IMR-90 (cell line): Measurements from ENCODE around the gene CCNQ.

Source experiments
- CEBPB ChIP-seq: IDR thresholded peaks from 2 replicates; pipeline ENCODE4 v1.6.1; 2012; ENCODE audit warnings: low read depth, low read length, improper control_type of control experiment
- CTCF ChIP-seq: conservative IDR thresholded peaks from 2 replicates; pipeline ENCODE4 v1.5.1; 2012; ENCODE audit warnings: mild to moderate bottlenecking, low read depth, low read length, improper control_type of control experiment
- MAFK ChIP-seq: IDR thresholded peaks from 2 replicates; pipeline ENCODE4 v1.6.1; 2012; ENCODE audit warnings: low read depth, low read length, improper control_type of control experiment
- MAZ ChIP-seq: IDR thresholded peaks from 2 replicates; pipeline ENCODE4 v1.6.1; 2012; ENCODE audit warnings: low read depth, mild to moderate bottlenecking, low read length, improper control_type of control experiment, moderate library complexity, borderline replicate concordance
- MXI1 ChIP-seq: IDR thresholded peaks from 2 replicates; pipeline ENCODE4 v1.6.1; 2012; ENCODE audit warnings: low read depth, mild to moderate bottlenecking, low read length, moderate library complexity, borderline replicate concordance
- POLR2A ChIP-seq: IDR thresholded peaks from 2 replicates; pipeline ENCODE4 v1.6.1; 2012; ENCODE audit warnings: mild to moderate bottlenecking, low read depth, low read length
- RAD21 ChIP-seq: IDR thresholded peaks from 2 replicates; pipeline ENCODE4 v1.6.1; 2012; ENCODE audit warnings: low read length, improper control_type of control experiment
- RCOR1 ChIP-seq: IDR thresholded peaks from 2 replicates; pipeline ENCODE4 v1.6.1; 2012; ENCODE audit warnings: mild to moderate bottlenecking, low read length, improper control_type of control experiment; ENCODE audit not compliant: insufficient replicate concordance
- RFX5 ChIP-seq: IDR thresholded peaks from 2 replicates; pipeline ENCODE4 v1.8.0; 2012; ENCODE audit warnings: low read depth, mild to moderate bottlenecking, low read length, moderate library complexity
- SMC3 ChIP-seq: fragments of 150-350 bp; IDR thresholded peaks from 2 replicates; pipeline ENCODE4 v1.6.1; 2016; ENCODE audit warnings: low read depth, mild to moderate bottlenecking, antibody characterized with exemption, low read length, moderate library complexity
- USF2 ChIP-seq: fragments of 150-350 bp; IDR thresholded peaks from 2 replicates; pipeline ENCODE4 v1.6.1; 2017; ENCODE audit warnings: mild to moderate bottlenecking, antibody characterized with exemption, low read length, low read depth

DNA sequence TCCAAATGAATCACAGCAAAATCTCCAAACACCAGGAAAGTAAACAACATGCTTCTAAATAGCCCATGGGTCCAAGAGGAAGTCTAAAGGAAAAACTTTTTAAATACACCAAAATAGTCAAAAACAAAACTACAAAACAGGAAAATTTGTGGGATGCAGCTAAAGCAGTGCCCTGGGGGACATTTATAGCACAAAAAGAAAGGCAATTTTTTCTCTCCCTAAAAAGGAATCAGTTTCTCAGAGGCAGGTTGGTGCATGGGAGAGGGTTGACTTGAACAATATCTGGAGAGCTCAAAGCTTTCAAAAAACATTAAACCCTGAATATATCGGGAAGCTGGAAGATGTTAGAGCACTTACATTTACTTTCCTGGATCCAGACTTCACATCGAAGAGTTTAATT is 32.4 kb upstream of the CCNQ start:
- TF ChIP-seq CTCF: no peak
- no peak for TF ChIP-seq POLR2A
- TF ChIP-seq USF2: no peak
- TF ChIP-seq CEBPB: no peak
- no peak for TF ChIP-seq MXI1
- TF ChIP-seq MAZ: no peak
- no peak for TF ChIP-seq RFX5
- TF ChIP-seq RCOR1: no peak
- TF ChIP-seq RAD21: no peak
- TF ChIP-seq SMC3: no peak
- no peak for TF ChIP-seq MAFK
